ENCODE measurements around the gene IL22RA1. TPM values are rescaled to one million over a fixed set of nuclear protein-coding genes. Genes with fewer than 3 reads are reported as not detected.

Gene IL22RA1
- total RNA-seq, 1 donor from 2014 or later: 0.83 TPM

DNA sequence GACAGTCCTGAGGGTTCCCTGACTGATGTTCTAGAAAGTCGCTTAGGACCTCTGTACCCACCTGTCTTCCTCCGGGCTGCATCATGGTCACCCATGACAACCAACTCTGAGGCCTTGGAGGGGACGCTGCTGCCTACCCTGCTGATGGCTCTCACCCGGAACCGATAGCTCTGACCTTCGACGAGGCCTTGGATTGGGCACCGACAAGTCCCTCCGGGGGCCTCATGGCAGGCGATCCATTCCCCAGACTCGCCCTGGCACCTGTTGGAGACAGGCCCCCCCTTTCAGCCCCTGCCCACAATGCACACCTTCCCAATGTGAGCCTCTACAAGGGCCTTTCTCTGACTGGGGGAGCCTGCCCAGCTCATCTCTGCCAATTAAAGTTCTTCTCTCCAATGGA, 52.2 kb downstream of the IL22RA1 start:
- Histone ChIP-seq H3K27me3 (ENCODE audit: low read depth) (no peaks in the 10 kb centered on the region), H3K27ac (no peak overlapping the region), H3K4me3 (no peak overlapping the region), H3K9me3 (no peaks in the 10 kb centered on the region), H3K4me1 (peaks cover 7% of the 10 kb centered on the region), H3K36me3 (no peaks in the 10 kb centered on the region)
- peak; percentile 23 for DNase-seq
- ATAC-seq: no peak
- intact Hi-C loops (cut with DNase I): no loop called here
- TF ChIP-seq, protein P1, sequence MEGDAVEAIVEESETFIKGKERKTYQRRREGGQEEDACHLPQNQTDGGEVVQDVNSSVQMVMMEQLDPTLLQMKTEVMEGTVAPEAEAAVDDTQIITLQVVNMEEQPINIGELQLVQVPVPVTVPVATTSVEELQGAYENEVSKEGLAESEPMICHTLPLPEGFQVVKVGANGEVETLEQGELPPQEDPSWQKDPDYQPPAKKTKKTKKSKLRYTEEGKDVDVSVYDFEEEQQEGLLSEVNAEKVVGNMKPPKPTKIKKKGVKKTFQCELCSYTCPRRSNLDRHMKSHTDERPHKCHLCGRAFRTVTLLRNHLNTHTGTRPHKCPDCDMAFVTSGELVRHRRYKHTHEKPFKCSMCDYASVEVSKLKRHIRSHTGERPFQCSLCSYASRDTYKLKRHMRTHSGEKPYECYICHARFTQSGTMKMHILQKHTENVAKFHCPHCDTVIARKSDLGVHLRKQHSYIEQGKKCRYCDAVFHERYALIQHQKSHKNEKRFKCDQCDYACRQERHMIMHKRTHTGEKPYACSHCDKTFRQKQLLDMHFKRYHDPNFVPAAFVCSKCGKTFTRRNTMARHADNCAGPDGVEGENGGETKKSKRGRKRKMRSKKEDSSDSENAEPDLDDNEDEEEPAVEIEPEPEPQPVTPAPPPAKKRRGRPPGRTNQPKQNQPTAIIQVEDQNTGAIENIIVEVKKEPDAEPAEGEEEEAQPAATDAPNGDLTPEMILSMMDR (IDR thresholded peaks at IDR 0.05): no peak

DNA sequence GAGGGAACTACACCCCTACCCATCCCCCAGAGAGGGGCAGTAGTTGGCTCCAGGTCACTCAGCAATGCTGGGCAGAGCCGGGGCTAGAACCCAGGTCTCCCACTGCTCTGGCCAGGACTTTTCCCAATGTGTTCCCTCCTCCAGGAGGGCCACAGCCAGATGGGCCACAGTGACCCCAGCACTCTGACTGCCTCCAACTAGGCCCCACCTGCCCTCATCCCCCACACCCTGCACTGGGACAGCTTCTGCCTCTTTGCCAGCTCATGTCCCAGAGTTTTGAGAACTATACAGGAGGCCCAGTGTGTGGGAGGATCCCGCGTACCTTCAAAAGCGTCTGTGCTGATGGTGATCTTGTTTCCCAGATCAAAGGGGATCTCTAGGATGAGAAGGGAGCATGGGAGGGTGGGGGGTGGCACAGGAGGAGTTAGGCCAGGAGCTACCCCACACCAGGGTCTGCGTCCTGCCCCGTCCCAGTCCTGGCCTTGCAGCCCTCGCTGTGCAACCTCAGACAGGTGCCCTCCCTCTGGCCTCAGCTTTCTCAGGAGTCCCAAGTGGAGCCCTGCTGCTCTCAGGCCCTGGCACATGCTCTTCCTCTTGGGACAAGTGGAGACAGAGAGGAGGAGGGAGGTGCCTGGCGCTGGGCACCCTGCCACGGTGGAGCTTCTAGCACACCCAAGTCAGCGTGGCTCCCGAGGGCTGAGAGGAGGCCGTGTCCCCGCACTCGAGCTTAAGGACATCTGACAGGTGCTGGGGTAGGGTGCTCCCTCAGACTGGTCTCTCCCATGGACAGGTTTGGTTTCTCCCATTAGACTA, 53.0 kb downstream of the IL22RA1 start:
- Histone ChIP-seq H3K36me3 (no peaks in the 10 kb centered on the region), H3K4me1 (peaks cover 7% of the 10 kb centered on the region), H3K4me3 (no peak overlapping the region), H3K9me3 (no peaks in the 10 kb centered on the region), H3K27ac (no peak overlapping the region), H3K27me3 (ENCODE audit: low read depth) (no peaks in the 10 kb centered on the region)
- ATAC-seq: peak; percentile 82 to 87
- TF ChIP-seq, protein P1 (IDR thresholded peaks at IDR 0.05): no peak
- peak; percentile 82 for DNase-seq
- intact Hi-C loops (cut with DNase I): no loop called here

DNA sequence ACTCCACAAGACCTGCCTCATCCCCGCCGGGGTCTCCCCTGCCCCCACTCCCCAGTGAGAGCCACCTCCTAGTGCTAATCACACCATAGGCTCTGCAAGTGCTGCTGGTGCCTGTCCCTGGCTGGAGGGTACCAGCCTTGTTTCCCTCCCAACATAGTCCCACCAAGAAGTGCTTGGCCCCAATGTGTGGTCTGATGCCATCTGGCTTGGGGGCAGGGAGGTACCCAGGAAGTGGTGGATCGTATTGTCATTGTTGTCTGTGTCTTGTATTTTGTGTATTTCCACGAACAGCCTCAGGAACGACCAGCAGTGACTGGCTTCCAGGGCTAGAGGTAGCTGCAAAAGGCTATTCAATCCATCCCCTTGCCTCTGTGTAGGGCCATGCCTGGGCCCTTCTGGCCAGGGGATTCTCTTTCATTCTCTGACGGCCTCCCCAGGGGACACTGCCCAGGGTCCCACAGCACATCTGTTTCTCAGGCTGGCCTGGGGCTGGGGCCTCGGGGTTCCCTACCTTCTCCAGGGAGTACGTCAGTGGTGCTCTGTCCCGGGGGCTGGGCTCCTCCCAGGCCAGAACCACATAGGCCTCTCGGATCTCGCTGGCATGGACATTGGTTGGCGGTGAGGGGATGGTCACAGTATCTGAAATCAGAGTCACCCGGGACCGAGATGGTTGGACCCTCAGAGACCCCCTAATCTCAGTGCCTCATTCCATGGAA, 53.8 kb downstream of the IL22RA1 start:
- Histone ChIP-seq H3K4me1 (peaks cover 7% of the 10 kb centered on the region), H3K27ac (no peak overlapping the region), H3K9me3 (no peaks in the 10 kb centered on the region), H3K4me3 (no peak overlapping the region), H3K27me3 (ENCODE audit: low read depth) (no peaks in the 10 kb centered on the region), H3K36me3 (no peaks in the 10 kb centered on the region)
- TF ChIP-seq, protein P1 (IDR thresholded peaks at IDR 0.05): no peak
- intact Hi-C loops (cut with DNase I): no loop called here
- DNase-seq (peak; percentile 38), ATAC-seq (no peak)

DNA sequence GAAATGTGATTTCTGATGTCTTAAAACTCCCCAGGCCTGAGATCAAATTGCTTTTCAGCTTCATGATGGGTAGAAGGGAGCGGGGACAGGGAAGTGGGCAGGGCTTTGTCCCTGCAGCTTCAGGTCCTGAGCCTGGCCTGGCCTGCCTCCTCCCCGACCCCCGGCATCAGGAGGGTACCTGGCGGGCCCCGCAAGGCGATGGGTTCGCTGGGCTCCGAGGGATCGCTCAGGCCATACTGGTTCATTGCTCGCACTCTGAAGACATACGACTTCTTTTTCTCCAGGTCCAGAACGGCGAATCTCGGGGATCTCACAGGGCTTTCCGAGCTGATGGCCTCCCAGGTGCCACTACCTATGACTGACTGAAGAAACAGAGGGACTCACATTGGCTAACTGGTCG, 56.5 kb downstream of the IL22RA1 start:
- intact Hi-C loops (cut with DNase I): no loop called here
- Histone ChIP-seq H3K27me3 (ENCODE audit: low read depth) (no peaks in the 10 kb centered on the region), H3K36me3 (no peaks in the 10 kb centered on the region), H3K4me3 (no peak overlapping the region), H3K27ac (no peak overlapping the region), H3K9me3 (no peaks in the 10 kb centered on the region), H3K4me1 (peaks cover 7% of the 10 kb centered on the region)
- ATAC-seq: no peak
- TF ChIP-seq, protein P1 (IDR thresholded peaks at IDR 0.05): no peak
- peak; percentile 28 for DNase-seq

DNA sequence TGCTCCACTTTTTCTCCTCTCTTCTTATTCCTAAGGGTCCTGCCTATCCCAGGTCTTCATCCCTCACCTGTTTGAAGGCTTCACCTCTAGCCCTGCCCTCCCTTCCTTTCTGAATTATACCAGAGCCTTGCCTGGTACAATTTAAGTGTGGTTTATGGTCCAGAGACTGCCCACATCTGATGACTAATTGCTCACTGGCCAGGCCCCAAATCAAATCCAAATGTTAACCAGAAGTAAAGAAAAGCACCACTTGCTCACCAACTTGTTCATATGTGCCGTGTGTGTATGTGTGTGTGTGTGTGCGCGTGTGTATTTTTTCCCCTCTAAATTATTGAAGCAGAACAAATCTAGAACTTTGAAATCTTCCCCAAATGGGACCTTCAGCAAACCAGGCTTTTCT, 57.4 kb downstream of the IL22RA1 start:
- TF ChIP-seq, protein P1 (IDR thresholded peaks at IDR 0.05): no peak
- H3K4me1 ChIP-seq: peaks cover 7% of the 10 kb centered on the region
- no peaks in the 10 kb centered on the region for H3K27me3 ChIP-seq (ENCODE audit: low read depth)
- H3K4me3 ChIP-seq: no peak overlapping the region
- no peaks in the 10 kb centered on the region for H3K36me3 ChIP-seq
- ATAC-seq (no peak), DNase-seq (no peak)
- intact Hi-C loops (cut with DNase I): no loop called here
- no peaks in the 10 kb centered on the region for H3K9me3 ChIP-seq
- no peak overlapping the region for H3K27ac ChIP-seq

Measured in lower lobe of right lung (tissue), 2 donors.